ENCODE results near the gene CLEC16A. TPM values are rescaled to one million over a fixed set of nuclear protein-coding genes. Genes with fewer than 3 reads are reported as not detected.
A peak's percentile ranks its signal among the peaks of the same experiment; 100 is the strongest.

The CLEC16A gene
- total and polyA plus RNA-seq, 9 of the 15 experiments (the other 6 are each of a cell fraction or from before 2014, with no cell fraction given), result 1.00 to 22.3 (median 10.0) TPM

- TF ChIP-seq SETDB1 (IDR thresholded peaks at IDR 0.05; ENCODE audit: low read length) (no peak), ZNF512 (tag; IDR thresholded peaks at IDR 0.05) (no peak), HIVEP1 (CRISPR knock-in tag; IDR thresholded peaks at IDR 0.05) (no peak), KLF10 (CRISPR knock-in tag; IDR thresholded peaks at IDR 0.05) (no peak), MXI1 (IDR thresholded peaks at IDR 0.05; ENCODE audit: low read depth, low read length) (no peak), ZNF408 (CRISPR knock-in tag; IDR thresholded peaks at IDR 0.05; ENCODE audit: low read depth) (no peak), THRB (CRISPR knock-in tag; conservative IDR thresholded peaks at IDR 0.05) (no peak), HDAC3 (IDR thresholded peaks at IDR 0.05; ENCODE audit: borderline replicate concordance, partially characterized antibody) (no peak), CREB3L1 (IDR thresholded peaks at IDR 0.05; ENCODE audit: borderline replicate concordance, low read depth) (no peak), CCNT2 (IDR thresholded peaks at IDR 0.05; ENCODE audit: borderline replicate concordance, extremely low read depth, insufficient read length, low read depth, low read length) (no peak), PTTG1 (tag; IDR thresholded peaks at IDR 0.05; ENCODE audit: low read depth) (no peak), ZNF780A (CRISPR knock-in tag; IDR thresholded peaks at IDR 0.05) (no peak), TFAP4 (CRISPR knock-in tag; IDR thresholded peaks at IDR 0.05; ENCODE audit: borderline replicate concordance) (0 out of 2 replicates have a peak, but pooled peaks have one; percentile 18), E4F1 (CRISPR knock-in tag; IDR thresholded peaks at IDR 0.05; ENCODE audit: borderline replicate concordance) (no peak), TFE3 (CRISPR knock-in tag; IDR thresholded peaks at IDR 0.05) (no peak), HLTF (IDR thresholded peaks at IDR 0.05) (no peak)
Observed at GRCh38 chr16:10941127-10941933, 3.0 kb upstream of the CLEC16A start (continued).

All from K562 (cell line).